Transverse colon (tissue), 4 donors: Measurements from ENCODE around the gene ROCK2.

Experiments used
- CTCF ChIP-seq, 5 experiments: fragments of 200-600 bp in 3 of 5; fragments of 450-650 bp in 2 of 5; sonication (generic) in 3 of 5; IDR thresholded peaks; 1 replicate in 2 of 5; 2 replicates in 3 of 5; pipeline ENCODE4 v1.5.1; 2016 to 2017; ENCODE audit warnings: antibody characterized with exemption in 5 of 5, inconsistent platforms in 3 of 5, mild to moderate bottlenecking in 2 of 5, moderate library complexity in 1 of 5
- POLR2A ChIP-seq: fragments of 450-650 bp; IDR thresholded peaks from one replicate; pipeline ENCODE4 v1.6.1; 2016; ENCODE audit warnings: antibody characterized with exemption, mild to moderate bottlenecking, moderate library complexity
- POLR2AphosphoS5 ChIP-seq, 3 donors: sonication (generic); formaldehyde crosslinking; IDR thresholded peaks; one replicate each; pipeline ENCODE4 v1.6.1; 2016; ENCODE audit warnings: antibody characterized with exemption in 3 of 3

- TF ChIP-seq CTCF (IDR thresholded peaks at IDR 0.05) (no peak), POLR2A (no peak), POLR2AphosphoS5 (IDR thresholded peaks at IDR 0.05) (no peak)
Observed at GRCh38 chr2:11307764-11308415, 36.5 kb downstream of the ROCK2 start.
